ENCODE results near the gene CCDC188.

The CCDC188 gene

GRCh38 chr22:20102203-20102780 lies 48.6 kb downstream of the CCDC188 start:
- TF ChIP-seq CTCF (conservative IDR thresholded peaks at IDR 0.05; ENCODE audit: low read depth, low read length) = no peak
- no peak for DNase-seq (ENCODE audit: low read depth)
- no peak overlapping the region for H3K4me3 ChIP-seq (ENCODE audit: low read length)

- no peak for DNase-seq (ENCODE audit: low read depth)
- TF ChIP-seq CTCF (conservative IDR thresholded peaks at IDR 0.05; ENCODE audit: low read depth, low read length) = no peak
- H3K4me3 ChIP-seq (ENCODE audit: low read length) = no peak overlapping the region
These were observed 49.2 kb downstream of the CCDC188 start for GRCh38 chr22:20101638-20102037.

GRCh38 chr22:20099099-20099711 lies 51.6 kb downstream of the CCDC188 start:
- TF ChIP-seq CTCF (conservative IDR thresholded peaks at IDR 0.05; ENCODE audit: low read depth, low read length) = no peak
- no peak for DNase-seq (ENCODE audit: low read depth)
- no peak overlapping the region for H3K4me3 ChIP-seq (ENCODE audit: low read length)
